Nephron progenitor cell (in vitro differentiated cells): Measurements from ENCODE around the gene ATP10A.

Source experiments
- DNase-seq: peaks from one replicate; pipeline ENCODE4 v3.0.0; 2021
- H3K27ac Mint-ChIP-seq: 2 replicates; pipeline ENCODE4 v1.8.0; 2021; ENCODE audit warnings: mild to moderate bottlenecking, moderate library complexity, mixed read lengths
- H3K27me3 Mint-ChIP-seq: 2 replicates; pipeline ENCODE4 v1.8.0; 2021; ENCODE audit warnings: mild to moderate bottlenecking, low read depth, mixed read lengths; ENCODE audit not compliant: poor library complexity
- H3K36me3 Mint-ChIP-seq: 2 replicates; pipeline ENCODE4 v1.8.0; 2021; ENCODE audit warnings: low read depth, mixed read lengths
- H3K4me1 Mint-ChIP-seq: 2 replicates; pipeline ENCODE4 v1.8.0; 2021; ENCODE audit warnings: mixed read lengths
- H3K4me3 Mint-ChIP-seq: 2 replicates; pipeline ENCODE4 v1.8.0; 2021; ENCODE audit warnings: mild to moderate bottlenecking, moderate library complexity, mixed read lengths
- H3K9me3 Mint-ChIP-seq: 2 replicates; pipeline ENCODE4 v1.8.0; 2021; ENCODE audit warnings: mild to moderate bottlenecking, moderate library complexity, mixed read lengths
- TF ChIP-seq, protein P1 (sequence below): fragments of 200-600 bp; sonication (generic); IDR thresholded peaks from 2 replicates; pipeline ENCODE4 v1.5.0; 2021; ENCODE audit warnings: antibody characterized with exemption

The ATP10A gene

GRCh38 chr15:25708391-25708790 is 154.7 kb downstream of the ATP10A start:
- Mint-ChIP-seq H3K27me3 (peaks cover 17% of the 10 kb centered on the region), H3K9me3 (no peaks in the 10 kb centered on the region), H3K4me3 (no peak overlapping the region), H3K4me1 (peaks cover 33% of the 10 kb centered on the region), H3K36me3 (no peaks in the 10 kb centered on the region), H3K27ac (no peak overlapping the region)
- no peak for DNase-seq
- TF ChIP-seq, protein P1, sequence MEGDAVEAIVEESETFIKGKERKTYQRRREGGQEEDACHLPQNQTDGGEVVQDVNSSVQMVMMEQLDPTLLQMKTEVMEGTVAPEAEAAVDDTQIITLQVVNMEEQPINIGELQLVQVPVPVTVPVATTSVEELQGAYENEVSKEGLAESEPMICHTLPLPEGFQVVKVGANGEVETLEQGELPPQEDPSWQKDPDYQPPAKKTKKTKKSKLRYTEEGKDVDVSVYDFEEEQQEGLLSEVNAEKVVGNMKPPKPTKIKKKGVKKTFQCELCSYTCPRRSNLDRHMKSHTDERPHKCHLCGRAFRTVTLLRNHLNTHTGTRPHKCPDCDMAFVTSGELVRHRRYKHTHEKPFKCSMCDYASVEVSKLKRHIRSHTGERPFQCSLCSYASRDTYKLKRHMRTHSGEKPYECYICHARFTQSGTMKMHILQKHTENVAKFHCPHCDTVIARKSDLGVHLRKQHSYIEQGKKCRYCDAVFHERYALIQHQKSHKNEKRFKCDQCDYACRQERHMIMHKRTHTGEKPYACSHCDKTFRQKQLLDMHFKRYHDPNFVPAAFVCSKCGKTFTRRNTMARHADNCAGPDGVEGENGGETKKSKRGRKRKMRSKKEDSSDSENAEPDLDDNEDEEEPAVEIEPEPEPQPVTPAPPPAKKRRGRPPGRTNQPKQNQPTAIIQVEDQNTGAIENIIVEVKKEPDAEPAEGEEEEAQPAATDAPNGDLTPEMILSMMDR = no peak

DNA sequence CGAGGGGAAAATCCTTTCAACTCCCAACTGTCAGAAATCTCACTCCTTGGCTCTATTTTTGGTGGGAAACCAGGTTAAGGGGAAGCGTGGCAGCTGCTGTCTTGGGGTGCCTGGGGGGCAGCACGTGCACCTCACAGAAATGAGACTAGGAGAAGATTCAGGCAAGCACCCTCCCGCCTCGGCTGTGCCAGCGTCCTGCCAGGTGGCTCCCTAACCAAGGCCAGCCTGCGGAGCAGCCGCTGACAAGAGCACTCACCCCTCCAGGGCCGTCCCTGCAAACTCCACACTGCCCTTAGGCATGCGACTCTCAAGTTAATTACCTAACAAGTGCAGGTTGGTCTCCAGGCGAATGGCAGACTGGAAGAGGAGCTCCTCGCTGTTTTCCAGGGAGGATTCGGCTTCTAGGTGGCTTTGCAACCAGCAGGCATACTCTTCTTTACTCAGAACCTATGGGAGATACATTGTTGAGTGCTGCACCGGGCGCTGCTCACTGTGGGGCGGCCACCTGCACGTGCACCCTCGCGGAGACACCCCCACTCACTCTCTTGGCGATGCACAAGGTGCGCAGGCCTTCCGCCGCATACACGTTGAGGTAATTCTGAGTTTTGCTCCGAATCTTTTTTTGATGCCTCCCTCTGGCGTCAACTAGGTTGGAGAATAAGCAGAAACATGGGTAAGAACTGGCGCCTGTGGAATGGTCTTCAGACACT is 155.3 kb downstream of the ATP10A start:
- no peak overlapping the region for H3K4me3 Mint-ChIP-seq
- TF ChIP-seq, protein P1 = no peak
- peaks cover 18% of the 10 kb centered on the region for H3K27me3 Mint-ChIP-seq
- H3K36me3 Mint-ChIP-seq = no peaks in the 10 kb centered on the region
- no peaks in the 10 kb centered on the region for H3K9me3 Mint-ChIP-seq
- no peak overlapping the region for H3K27ac Mint-ChIP-seq
- DNase-seq = no peak
- peaks cover 34% of the 10 kb centered on the region for H3K4me1 Mint-ChIP-seq

DNA sequence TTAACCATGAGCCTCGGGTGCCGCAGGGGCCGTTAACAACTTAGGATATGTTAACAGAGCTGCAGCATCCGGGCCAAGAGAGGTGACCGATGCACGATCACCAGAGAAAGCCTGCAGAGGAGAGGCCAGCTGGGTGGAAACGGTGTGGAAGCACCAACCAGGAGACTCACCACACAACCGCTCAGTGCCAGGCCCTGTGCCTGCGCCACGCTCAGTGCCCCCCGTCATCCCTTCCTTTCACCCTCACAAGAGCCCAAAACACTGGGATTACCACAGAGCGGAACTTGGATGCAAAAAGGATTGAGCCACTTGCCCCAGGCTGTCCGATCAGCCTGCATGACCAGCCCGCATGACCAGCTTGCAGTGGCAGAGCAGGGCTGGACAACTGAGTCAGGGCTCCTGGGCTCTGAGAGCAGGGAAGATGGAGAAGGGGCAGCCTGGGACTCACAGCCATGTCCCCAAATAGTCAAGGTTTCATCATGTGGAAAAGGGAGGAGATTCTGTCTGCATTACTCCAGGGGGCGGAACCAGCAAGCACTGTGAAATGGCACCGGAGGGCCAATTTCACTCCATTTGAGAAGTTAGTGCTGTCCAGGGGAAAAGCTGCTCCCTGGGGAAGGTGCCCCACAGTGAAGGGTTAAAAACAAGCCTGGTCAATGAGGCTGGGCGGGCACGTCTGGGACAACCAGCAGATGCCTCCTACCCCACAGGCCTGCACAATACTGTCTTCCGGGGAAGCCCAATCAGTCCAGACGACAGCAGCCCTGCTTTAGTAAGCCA is 156.8 kb downstream of the ATP10A start:
- peaks cover 22% of the 10 kb centered on the region for H3K27me3 Mint-ChIP-seq
- no peaks in the 10 kb centered on the region for H3K9me3 Mint-ChIP-seq
- no peak overlapping the region for H3K4me3 Mint-ChIP-seq

DNA sequence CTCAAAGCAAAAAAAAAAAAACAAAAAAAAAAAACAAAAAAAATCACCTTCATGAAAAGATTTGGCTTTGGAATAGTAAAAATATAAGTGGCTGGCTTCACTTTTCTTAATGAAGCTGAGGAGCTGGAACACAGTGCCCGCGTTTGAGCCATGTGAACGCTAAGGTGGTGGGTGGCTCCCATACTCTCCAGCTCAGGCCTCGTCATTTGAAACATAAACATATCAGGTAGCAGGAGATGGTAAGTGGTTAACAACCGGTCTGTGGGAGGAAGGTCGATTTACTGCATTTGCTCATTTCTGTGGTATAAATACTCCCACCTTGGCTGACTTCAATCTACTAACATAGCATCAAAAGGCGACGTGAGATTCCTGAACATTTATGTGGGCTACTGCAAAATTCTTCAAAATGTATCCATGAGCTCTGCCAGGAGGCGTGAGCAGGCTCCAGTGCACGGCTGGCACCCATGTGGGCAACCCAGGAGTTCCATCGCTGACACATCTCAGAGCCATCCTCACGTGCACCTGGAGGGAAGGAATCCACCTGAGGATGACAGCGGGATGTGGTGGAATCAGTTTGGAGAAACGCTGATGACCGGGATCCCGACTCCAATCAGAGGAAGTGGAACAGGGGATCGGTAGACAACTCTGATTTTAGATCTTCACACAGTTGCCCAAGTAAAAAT is 157.6 kb downstream of the ATP10A start:
- TF ChIP-seq, protein P1 = no peak
- no peak overlapping the region for H3K4me3 Mint-ChIP-seq
- peaks cover 23% of the 10 kb centered on the region for H3K27me3 Mint-ChIP-seq
- no peaks in the 10 kb centered on the region for H3K36me3 Mint-ChIP-seq
- peak overlapping the region; percentile 57 for H3K27ac Mint-ChIP-seq
- peaks cover 52% of the 10 kb centered on the region for H3K4me1 Mint-ChIP-seq
- no peak for DNase-seq
- no peaks in the 10 kb centered on the region for H3K9me3 Mint-ChIP-seq

More for the DNA sequence above, 156.8 kb downstream of the ATP10A start:
- DNase-seq = no peak
- no peak overlapping the region for H3K27ac Mint-ChIP-seq
- TF ChIP-seq, protein P1 = no peak
- H3K4me1 Mint-ChIP-seq = peaks cover 45% of the 10 kb centered on the region
- no peaks in the 10 kb centered on the region for H3K36me3 Mint-ChIP-seq

GRCh38 chr15:25703726-25704125 is 159.4 kb downstream of the ATP10A start:
- no peak overlapping the region for H3K27ac Mint-ChIP-seq
- H3K36me3 Mint-ChIP-seq = no peaks in the 10 kb centered on the region
- peaks cover 13% of the 10 kb centered on the region for H3K27me3 Mint-ChIP-seq
- H3K4me1 Mint-ChIP-seq = peaks cover 52% of the 10 kb centered on the region
- H3K4me3 Mint-ChIP-seq = no peak overlapping the region
- no peaks in the 10 kb centered on the region for H3K9me3 Mint-ChIP-seq
- TF ChIP-seq, protein P1 = no peak
- no peak for DNase-seq
